Measurements from ENCODE around the gene TPGS1. TPM values are rescaled to one million over a fixed set of nuclear protein-coding genes. Genes with fewer than 3 reads are reported as not detected.

Gene TPGS1
- total RNA-seq, 1 donor from 2014 or later, result 52.7 TPM

GRCh38 chr19:488505-489417 is 18.5 kb upstream of the TPGS1 start:
- no peaks in the 10 kb centered on the region for H3K36me3 ChIP-seq (ENCODE audit: control insufficient read depth, insufficient read depth, low read length)
- peaks cover 9% of the 10 kb centered on the region for H3K27me3 ChIP-seq (ENCODE audit: control insufficient read depth, insufficient read depth, low read length)
- H3K4me3 ChIP-seq (ENCODE audit: low read depth, low read length), result peak overlapping the region; percentile 88
- DNase-seq (ENCODE audit: low read depth), result peak; percentile 67
- TF ChIP-seq CTCF (IDR thresholded peaks at IDR 0.05; ENCODE audit: insufficient read depth, low read length, poor library complexity, severe bottlenecking), result no peak

- peaks cover 9% of the 10 kb centered on the region for H3K27me3 ChIP-seq (ENCODE audit: control insufficient read depth, insufficient read depth, low read length)
- no peak for DNase-seq (ENCODE audit: low read depth)
- no peaks in the 10 kb centered on the region for H3K36me3 ChIP-seq (ENCODE audit: control insufficient read depth, insufficient read depth, low read length)
- TF ChIP-seq CTCF (IDR thresholded peaks at IDR 0.05; ENCODE audit: insufficient read depth, low read length, poor library complexity, severe bottlenecking), result no peak
- H3K4me3 ChIP-seq (ENCODE audit: low read depth, low read length), result peak overlapping the region; percentile 88
Observed at GRCh38 chr19:489418-490196, 17.7 kb upstream of the TPGS1 start.

- DNase-seq (ENCODE audit: low read depth), result no peak
- Histone ChIP-seq H3K27me3 (ENCODE audit: control insufficient read depth, insufficient read depth, low read length) (peaks cover 9% of the 10 kb centered on the region), H3K4me3 (ENCODE audit: low read depth, low read length) (no peak overlapping the region), H3K36me3 (ENCODE audit: control insufficient read depth, insufficient read depth, low read length) (no peaks in the 10 kb centered on the region)
- TF ChIP-seq CTCF (IDR thresholded peaks at IDR 0.05; ENCODE audit: insufficient read depth, low read length, poor library complexity, severe bottlenecking), result no peak
Observed at GRCh38 chr19:491146-491741, 16.1 kb upstream of the TPGS1 start.

GRCh38 chr19:492091-492531 is 15.2 kb upstream of the TPGS1 start:
- Histone ChIP-seq H3K36me3 (ENCODE audit: control insufficient read depth, insufficient read depth, low read length) (no peaks in the 10 kb centered on the region), H3K4me3 (ENCODE audit: low read depth, low read length) (no peak overlapping the region), H3K27me3 (ENCODE audit: control insufficient read depth, insufficient read depth, low read length) (peaks cover 11% of the 10 kb centered on the region)
- DNase-seq (ENCODE audit: low read depth), result no peak
- no peak for TF ChIP-seq CTCF (IDR thresholded peaks at IDR 0.05; ENCODE audit: insufficient read depth, low read length, poor library complexity, severe bottlenecking)

GRCh38 chr19:493391-494170 is 13.7 kb upstream of the TPGS1 start:
- DNase-seq (ENCODE audit: low read depth), result no peak
- TF ChIP-seq CTCF (IDR thresholded peaks at IDR 0.05; ENCODE audit: insufficient read depth, low read length, poor library complexity, severe bottlenecking), result no peak
- Histone ChIP-seq H3K27me3 (ENCODE audit: control insufficient read depth, insufficient read depth, low read length) (peaks cover 24% of the 10 kb centered on the region), H3K36me3 (ENCODE audit: control insufficient read depth, insufficient read depth, low read length) (no peaks in the 10 kb centered on the region), H3K4me3 (ENCODE audit: low read depth, low read length) (no peak overlapping the region)

Measured in kidney epithelial cell (primary cell).